Activated T-helper 1 cell treated with Interleukin-2 at 50 U/mL for 16 hours (primary cell): ENCODE measurements around the gene ARL4A.

ENCODE experiments used
- DNase-seq: peaks from one replicate; pipeline ENCODE4 v3.0.0-alpha.2; 2020; ENCODE audit warnings: low read depth

Gene ARL4A

GRCh38 chr7:12703881-12704280 lies 16.4 kb downstream of the ARL4A start:
- DNase-seq = no peak

- no peak for DNase-seq
Observed at GRCh38 chr7:12705878-12706277, 18.4 kb downstream of the ARL4A start.

- DNase-seq = no peak
Observed at GRCh38 chr7:12706900-12707536, 19.6 kb downstream of the ARL4A start.

- DNase-seq = no peak
Observed at GRCh38 chr7:12708314-12708713, 20.9 kb downstream of the ARL4A start.

DNA sequence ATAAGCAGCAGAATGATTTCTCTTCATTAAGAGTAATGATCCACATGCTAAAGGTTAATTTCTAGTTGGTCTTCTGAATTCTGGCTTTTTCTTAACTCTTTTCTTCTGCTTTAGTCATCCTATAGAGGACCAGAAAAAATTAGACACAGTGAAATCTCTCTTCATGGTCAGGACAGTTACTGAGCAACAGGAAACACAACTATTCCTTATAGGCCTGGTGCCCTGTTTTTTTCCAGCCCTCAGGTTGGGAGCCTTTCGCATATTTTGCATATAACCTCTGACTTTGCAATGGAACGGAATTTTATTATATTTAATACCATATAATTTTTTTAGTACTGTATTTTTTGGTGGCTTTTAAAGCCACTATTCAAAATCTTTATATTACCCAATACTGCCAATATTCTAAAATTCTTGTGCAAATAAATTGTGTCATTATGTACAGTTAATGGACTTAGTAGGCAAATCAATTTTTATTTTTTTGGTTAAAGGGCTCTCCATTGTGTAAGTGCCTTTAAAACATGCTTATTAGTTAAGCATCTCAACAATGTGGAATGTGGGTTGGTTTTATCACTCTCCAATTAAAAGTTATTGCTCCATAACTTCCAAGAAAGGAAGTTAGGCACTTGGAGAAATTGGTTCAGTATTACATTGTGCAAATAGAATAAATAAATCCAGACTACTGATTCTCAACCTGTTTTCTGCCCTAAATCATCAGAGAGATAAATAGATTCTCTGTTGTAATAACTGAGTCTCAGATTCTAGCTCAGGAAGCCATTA lies 22.5 kb downstream of the ARL4A start:
- no peak for DNase-seq

DNA sequence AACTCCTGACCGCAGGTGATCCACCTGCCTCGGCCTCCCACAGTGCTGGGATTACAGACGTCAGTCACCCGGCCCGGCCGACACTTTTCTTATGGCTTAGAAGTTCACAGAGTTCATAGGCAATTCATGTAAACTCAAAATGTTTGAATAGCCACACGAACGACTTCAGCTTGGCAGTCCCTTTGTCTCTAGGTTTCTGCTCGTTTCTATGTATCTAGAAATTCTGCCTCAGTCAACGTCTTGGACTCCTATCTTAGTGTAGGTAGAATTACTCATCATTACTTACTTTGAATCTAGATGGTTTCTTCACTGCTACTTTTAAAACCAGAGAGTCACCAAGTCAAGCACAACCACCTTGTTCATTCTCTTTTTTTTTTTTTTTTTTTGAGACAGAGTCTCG lies 23.7 kb downstream of the ARL4A start:
- no peak for DNase-seq

GRCh38 chr7:12712236-12712635 lies 24.8 kb downstream of the ARL4A start:
- no peak for DNase-seq

- DNase-seq = no peak
Observed at GRCh38 chr7:12713625-12714378, 26.4 kb downstream of the ARL4A start.

DNA sequence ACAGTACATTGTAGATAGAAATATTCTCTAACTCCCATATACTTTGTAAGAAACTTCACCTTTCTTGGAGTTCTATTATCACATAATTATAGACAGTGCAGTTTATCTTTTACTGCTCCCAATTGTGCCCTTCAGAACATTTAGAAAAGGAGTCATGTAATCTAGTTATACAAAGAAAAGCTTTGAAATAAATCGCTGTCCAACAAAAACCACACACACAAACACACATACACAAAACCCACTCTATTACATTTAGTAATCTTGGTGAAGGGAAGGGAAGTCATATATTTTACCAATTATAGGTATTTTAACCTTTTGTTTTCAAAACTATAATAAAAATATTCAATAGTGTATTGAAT lies 26.9 kb downstream of the ARL4A start:
- DNase-seq = no peak

- DNase-seq = no peak
Observed at GRCh38 chr7:12715372-12716133, 28.1 kb downstream of the ARL4A start.

DNA sequence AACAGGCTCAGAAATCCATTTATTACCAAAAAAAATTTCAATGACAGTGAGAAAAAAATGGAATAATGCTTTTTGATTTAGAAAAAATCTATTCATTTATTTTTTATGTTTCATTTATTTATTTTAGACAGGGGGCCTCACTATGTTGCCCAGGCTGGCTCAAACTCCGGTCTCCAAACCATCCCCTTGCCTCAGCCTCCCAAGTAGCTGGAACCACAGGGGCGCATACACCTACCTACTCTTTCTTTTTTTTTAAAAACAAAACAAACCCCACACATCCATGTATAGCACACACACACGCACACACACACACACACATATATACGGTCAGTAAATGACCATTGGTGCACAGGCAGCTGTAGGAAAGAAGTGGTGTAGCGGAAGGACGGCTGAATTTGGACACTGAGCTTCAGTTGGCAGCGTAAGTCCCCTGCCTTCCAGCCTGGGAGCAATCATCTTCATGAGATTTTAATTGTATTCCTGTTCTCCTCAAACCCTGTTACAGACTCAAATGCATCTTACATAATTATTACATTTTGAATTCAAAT lies 28.8 kb downstream of the ARL4A start:
- no peak for DNase-seq

- DNase-seq = no peak
Observed at GRCh38 chr7:12716722-12717121, 29.3 kb downstream of the ARL4A start.

GRCh38 chr7:12719141-12719919 lies 31.9 kb downstream of the ARL4A start:
- no peak for DNase-seq

GRCh38 chr7:12719981-12720865 lies 32.8 kb downstream of the ARL4A start:
- DNase-seq = no peak

DNA sequence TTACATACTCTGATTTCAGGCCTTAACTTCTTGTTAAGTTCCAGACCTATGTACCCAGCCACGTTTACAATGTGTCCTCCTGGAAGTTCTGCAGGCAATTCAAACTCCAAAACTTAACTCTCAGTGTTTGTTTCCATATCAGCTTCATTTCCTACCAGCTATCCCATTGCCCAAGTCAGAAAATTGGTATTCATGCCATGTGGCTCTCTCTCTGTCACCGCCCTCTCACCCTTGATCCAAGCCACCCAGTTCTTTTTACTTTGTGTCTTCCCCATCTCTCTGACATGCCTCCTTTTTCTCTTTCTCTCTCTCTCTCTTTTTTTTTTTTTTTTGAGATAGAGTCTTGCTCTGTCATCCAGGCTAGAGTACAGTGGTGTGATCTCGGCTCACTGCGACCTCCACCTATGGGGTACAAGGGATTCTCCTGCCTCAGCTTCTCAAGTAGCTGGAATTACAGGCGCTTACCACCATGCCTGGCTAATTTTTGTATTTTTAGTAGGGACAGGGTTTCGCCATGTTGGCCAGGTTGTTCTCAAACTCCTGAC lies 33.9 kb downstream of the ARL4A start:
- DNase-seq = no peak

DNA sequence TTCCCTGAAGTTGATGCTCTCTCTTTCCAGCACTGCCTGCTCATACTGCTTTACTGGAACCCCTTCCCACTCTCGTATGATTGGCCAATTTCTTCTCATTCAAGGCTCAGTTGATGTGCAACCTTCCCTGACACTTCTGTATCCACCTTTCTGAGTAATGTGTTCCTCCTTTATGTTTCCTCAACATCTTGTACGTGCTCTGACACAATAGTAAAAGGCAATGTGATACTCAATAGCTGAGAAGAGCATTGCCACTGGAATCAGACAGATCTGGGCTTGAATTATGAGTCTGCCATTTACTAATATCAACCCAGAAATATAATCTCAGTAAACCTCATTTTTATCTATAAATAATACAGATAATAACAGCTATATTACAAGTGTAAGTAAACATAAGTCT lies 34.7 kb downstream of the ARL4A start:
- DNase-seq = no peak

- no peak for DNase-seq
Observed at GRCh38 chr7:12722636-12723605, 35.5 kb downstream of the ARL4A start.

DNA sequence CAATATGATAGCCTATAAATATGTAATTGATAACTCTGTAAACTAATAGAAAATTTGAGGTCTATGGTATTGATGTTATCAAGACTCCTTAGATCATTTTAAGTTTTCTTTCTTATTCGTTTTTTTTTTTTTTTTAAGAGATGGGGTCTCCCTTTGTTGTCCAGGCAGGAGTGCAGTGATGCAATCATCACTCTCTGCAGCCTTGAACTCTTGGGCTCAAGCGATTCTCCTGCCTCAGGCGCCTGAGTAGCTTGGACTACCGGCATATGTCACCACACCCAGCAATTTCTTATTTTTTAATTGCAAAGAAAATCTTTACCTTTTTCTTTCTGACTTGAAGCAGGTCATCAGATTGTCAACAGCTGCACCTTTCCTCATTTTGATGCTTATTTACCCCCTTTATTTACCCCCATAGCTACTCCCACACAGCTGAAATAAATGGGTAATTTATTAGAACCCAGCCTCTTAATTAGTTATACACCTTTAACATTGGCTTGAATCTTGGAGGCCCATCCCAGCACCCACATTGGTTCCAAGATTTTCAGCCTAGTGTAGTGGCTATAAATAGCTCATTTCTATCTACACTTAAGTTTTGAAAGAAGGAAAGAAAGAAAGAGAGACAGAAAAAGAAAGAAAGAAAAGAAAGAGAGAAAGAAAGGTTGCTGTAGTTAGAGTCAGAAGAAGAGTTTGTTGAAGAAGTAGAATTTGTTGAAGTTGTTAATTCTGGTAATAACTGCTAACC lies 38.3 kb downstream of the ARL4A start:
- DNase-seq = no peak
